GM12891 (cell line): Measurements from ENCODE around the gene MMP15.

ENCODE experiments used
- PAX5 ChIP-seq: IDR thresholded peaks from 2 replicates; pipeline ENCODE4 v1.6.1; 2011; ENCODE audit warnings: low read length, moderate library complexity, mild to moderate bottlenecking; ENCODE audit not compliant: insufficient read depth, severe bottlenecking
- POLR2A ChIP-seq: IDR thresholded peaks from 2 replicates; pipeline ENCODE4 v1.6.1; 2011; ENCODE audit warnings: low read depth, low read length, control low read depth
- POLR2AphosphoS5 ChIP-seq: IDR thresholded peaks from 2 replicates; pipeline ENCODE4 v1.6.1; 2011; ENCODE audit warnings: low read depth, low read length, control low read depth
- SPI1 ChIP-seq: IDR thresholded peaks from 2 replicates; pipeline ENCODE4 v1.6.1; 2011; ENCODE audit warnings: low read depth, low read length, control low read depth

DNA sequence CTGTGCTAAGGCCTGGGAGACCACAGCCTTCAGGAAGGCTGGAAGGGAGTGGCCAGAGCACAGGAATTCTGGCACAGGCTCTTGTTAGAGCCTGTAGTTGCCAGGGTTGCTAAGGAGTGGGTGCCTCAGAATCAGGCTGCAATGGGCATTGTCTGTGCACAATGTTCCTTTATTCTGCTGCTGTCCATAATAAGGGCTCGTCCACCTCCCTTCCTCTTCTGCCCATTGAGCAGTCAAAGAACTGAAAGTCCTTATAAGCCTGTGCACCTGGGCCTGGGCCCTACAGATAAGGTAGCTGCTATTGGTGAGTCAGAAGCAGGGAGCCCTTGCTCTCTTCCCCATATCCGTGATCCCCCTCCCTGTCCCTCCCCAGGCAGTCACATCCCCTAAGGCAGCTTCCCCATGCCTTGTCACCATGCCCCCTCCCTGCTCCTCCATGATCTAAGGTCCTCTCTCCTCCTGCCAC, 49.2 kb upstream of the MMP15 start:
- TF ChIP-seq POLR2A (no peak), SPI1 (no peak), POLR2AphosphoS5 (no peak), PAX5 (no peak)
